ENCODE data around the gene ZBTB8A. TPM values are rescaled to one million over a fixed set of nuclear protein-coding genes. Genes with fewer than 3 reads are reported as not detected.

The ZBTB8A gene
- polyA plus RNA-seq, 3 donors = 0.08 TPM; not detected in 2

- H3K36me3 Mint-ChIP-seq = peaks cover 9 to 29% of the 10 kb centered on the region in 2 donors
- H3K4me1 Mint-ChIP-seq = peaks cover 14% of the 10 kb centered on the region
- peaks cover 0 to 1% (median 0%) of the 10 kb centered on the region in 3 donors for H3K27me3 Mint-ChIP-seq (ENCODE audit: low read depth in 3 of 3)
- no peaks in the 10 kb centered on the region for H3K9me3 Mint-ChIP-seq
- no peak for TF ChIP-seq CTCF (IDR thresholded peaks at IDR 0.05)
- Histone ChIP-seq H3K4me2 (replicated peaks; ENCODE audit: extremely low read depth, low read length, poor library complexity, severe bottlenecking) (no peak overlapping the region), H3K9ac (ENCODE audit: insufficient read depth, low read length, poor library complexity, severe bottlenecking) (no peak overlapping the region), H3K9me3 (replicated peaks in 1 of 2; ENCODE audit: control insufficient read depth in 1 of 2, insufficient read depth in 1 of 2, low read length in 2 of 2) (no peaks in the 10 kb centered on the region), H3K79me2 (ENCODE audit: insufficient read depth, low read length) (peaks cover 90% of the 10 kb centered on the region), H3K27me3 (ENCODE audit: control insufficient read depth in 2 of 2, insufficient read depth in 2 of 2, low read length in 2 of 2) (no peaks in the 10 kb centered on the region), H3K4me1 (ENCODE audit: control insufficient read depth in 1 of 2, insufficient read depth in 2 of 2, low read length in 2 of 2) (peaks cover 7% of the 10 kb centered on the region in 2 donors), H2AFZ (ENCODE audit: insufficient read depth, low read depth, low read length, poor library complexity, severe bottlenecking) (no peak overlapping the region), H3K4me3 (replicated peaks in 1 of 3; ENCODE audit: low read depth in 2 of 3, low read length in 3 of 3) (no peak overlapping the region), H3K36me3 (replicated peaks in 1 of 2; ENCODE audit: control insufficient read depth in 1 of 2, insufficient read depth in 2 of 2, low read length in 2 of 2) (peaks cover 4 to 12% of the 10 kb centered on the region in 2 donors), H3K27ac (ENCODE audit: low read depth in 1 of 2, low read length in 2 of 2) (no peak overlapping the region), H4K20me1 (ENCODE audit: insufficient read depth, low read length) (peaks cover 30% of the 10 kb centered on the region)
- no peak overlapping the region for H3K4me3 Mint-ChIP-seq
- DNase-seq = no peak
- no CpG with 5 or more reads among the region's 4 CpGs for WGBS (ENCODE audit: insufficient coverage)
- H3K27ac Mint-ChIP-seq = no peak overlapping the region
- intact Hi-C loops (cut with micrococcal nuclease) = no loop called here
These were observed 105.2 kb downstream of the ZBTB8A start for GRCh38 chr1:32644426-32644825.

- H3K79me2 ChIP-seq (ENCODE audit: insufficient read depth, low read length) = peaks cover 88% of the 10 kb centered on the region
- H3K27me3 ChIP-seq (ENCODE audit: control insufficient read depth in 2 of 2, insufficient read depth in 2 of 2, low read length in 2 of 2) = no peaks in the 10 kb centered on the region
- peaks cover 0 to 1% (median 0%) of the 10 kb centered on the region in 3 donors for H3K27me3 Mint-ChIP-seq (ENCODE audit: low read depth in 3 of 3)
- peaks cover 15 to 32% of the 10 kb centered on the region in 2 donors for H3K36me3 Mint-ChIP-seq
- no peak overlapping the region for H3K4me3 ChIP-seq (replicated peaks in 1 of 3; ENCODE audit: low read depth in 2 of 3, low read length in 3 of 3)
- intact Hi-C loops (cut with micrococcal nuclease) = no loop called here
- no peak for DNase-seq
- no peak overlapping the region for H3K4me2 ChIP-seq (replicated peaks; ENCODE audit: extremely low read depth, low read length, poor library complexity, severe bottlenecking)
- peaks cover 25% of the 10 kb centered on the region for H4K20me1 ChIP-seq (ENCODE audit: insufficient read depth, low read length)
- peaks cover 33 to 34% of the 10 kb centered on the region in 2 donors for H3K4me1 ChIP-seq (ENCODE audit: control insufficient read depth in 1 of 2, insufficient read depth in 2 of 2, low read length in 2 of 2)
- peaks cover 30% of the 10 kb centered on the region for H3K4me1 Mint-ChIP-seq
- WGBS (ENCODE audit: insufficient coverage) = 100% methylated on average over 2 of the region's 6 CpGs
- H2AFZ ChIP-seq (ENCODE audit: insufficient read depth, low read depth, low read length, poor library complexity, severe bottlenecking) = no peak overlapping the region
- H3K36me3 ChIP-seq (replicated peaks in 1 of 2; ENCODE audit: control insufficient read depth in 1 of 2, insufficient read depth in 2 of 2, low read length in 2 of 2) = peaks cover 4 to 18% of the 10 kb centered on the region in 2 donors
- no peak overlapping the region for H3K4me3 Mint-ChIP-seq
- no peaks in the 10 kb centered on the region for H3K9me3 ChIP-seq (replicated peaks in 1 of 2; ENCODE audit: control insufficient read depth in 1 of 2, insufficient read depth in 1 of 2, low read length in 2 of 2)
- TF ChIP-seq CTCF (IDR thresholded peaks at IDR 0.05) = no peak
- H3K9ac ChIP-seq (ENCODE audit: insufficient read depth, low read length, poor library complexity, severe bottlenecking) = no peak overlapping the region
- H3K27ac ChIP-seq (ENCODE audit: low read depth in 1 of 2, low read length in 2 of 2) = no peak overlapping the region
- peak overlapping the region in 2 of 7 donors; percentile 23 to 31 for H3K27ac Mint-ChIP-seq
- peaks cover 0 to 3% (median 0%) of the 10 kb centered on the region in 7 donors for H3K9me3 Mint-ChIP-seq
These were observed 108.3 kb downstream of the ZBTB8A start for GRCh38 chr1:32647308-32648134.
